PC-9 (cell line): ENCODE results near the gene ZNF845. TPM values are rescaled to one million over a fixed set of nuclear protein-coding genes. Genes with fewer than 3 reads are reported as not detected.
"Not testable (repeated sequence)": the region's sequence is repeated elsewhere in the genome, so short reads cannot be mapped to it uniquely, and the experiment has no call there.

Experiments
- BruUV-seq: library from RNA; stranded (reverse); fragments of 400-500 nt; replicated peaks from 2 replicates; lab custom pipeline; 2021; lab: Mats Ljungman, UMichigan
- CTCF ChIA-PET: fragments of 300-600 bp; sonication (Branson Sonifier 250); formaldehyde crosslinking; loops from one replicate; lab custom pipeline; 2022; ENCODE audit warnings: antibody characterized with exemption; lab: Charles Lee
- POLR2A ChIA-PET: fragments of 300-600 bp; sonication (Branson Sonifier 250); formaldehyde crosslinking; loops from one replicate; lab custom pipeline; 2022; ENCODE audit warnings: antibody characterized with exemption; ENCODE audit not compliant: unreplicated experiment; lab: Charles Lee
- DNase-seq, 2 experiments: peaks; one replicate each; pipeline versions ENCODE4 v3.0.0 to v3.0.0-alpha.2; 2015 to 2022; ENCODE audit warnings: mixed read lengths in 1 of 2
- H2AFZ ChIP-seq: fragments of 200-600 bp; sonication (generic); 2 replicates; pipeline ENCODE4 v1.8.1; 2017; ENCODE audit warnings: antibody characterized with exemption
- H3F3A ChIP-seq: fragments of 200-600 bp; sonication (generic); 2 replicates; pipeline ENCODE4 v1.8.1; 2017; ENCODE audit warnings: antibody characterized with exemption, mild to moderate bottlenecking, low read depth; ENCODE audit not compliant: insufficient read depth
- H3K27ac ChIP-seq: fragments of 200-600 bp; sonication (generic); 2 replicates; pipeline ENCODE4 v1.6.1; 2016; ENCODE audit warnings: mixed run types
- H3K27me3 ChIP-seq: fragments of 200-600 bp; sonication (generic); 2 replicates; pipeline ENCODE4 v1.6.1; 2016; ENCODE audit warnings: low read depth, mixed run types; ENCODE audit not compliant: insufficient read depth
- H3K36me3 ChIP-seq: fragments of 200-600 bp; sonication (generic); 2 replicates; pipeline ENCODE4 v1.6.1; 2016; ENCODE audit warnings: low read depth, mixed run types
- H3K4me1 ChIP-seq: fragments of 200-600 bp; sonication (generic); replicated peaks from 2 replicates; pipeline ENCODE4 v1.6.1; 2016; ENCODE audit warnings: mixed run types; ENCODE audit not compliant: insufficient read depth
- H3K4me2 ChIP-seq: fragments of 200-600 bp; sonication (generic); 2 replicates; pipeline ENCODE4 v1.6.1; 2017; ENCODE audit warnings: mixed run types
- H3K4me3 ChIP-seq: fragments of 200-600 bp; sonication (generic); 2 replicates; pipeline ENCODE4 v1.6.1; 2016; ENCODE audit warnings: mixed run types
- H3K79me2 ChIP-seq: fragments of 200-600 bp; sonication (generic); 2 replicates; pipeline ENCODE4 v1.6.1; 2017; ENCODE audit warnings: low read depth, mixed run types
- H3K9me2 ChIP-seq: fragments of 200-600 bp; sonication (generic); 2 replicates; pipeline ENCODE4 v1.8.1; 2017; ENCODE audit warnings: mild to moderate bottlenecking; ENCODE audit not compliant: insufficient read depth
- H3K9me3 ChIP-seq: fragments of 200-600 bp; sonication (generic); 2 replicates; pipeline ENCODE4 v1.8.1; 2016; ENCODE audit warnings: low read depth; ENCODE audit not compliant: insufficient read depth
- H4K20me1 ChIP-seq: fragments of 200-600 bp; sonication (generic); 2 replicates; pipeline ENCODE4 v1.8.1; 2017; ENCODE audit not compliant: insufficient read depth
- EZH2 ChIP-seq: fragments of 200-600 bp; sonication (generic); IDR thresholded peaks from 2 replicates; pipeline ENCODE4 v1.8.0; 2017; ENCODE audit warnings: antibody characterized with exemption, low read depth
- intact Hi-C: fragments of 100-400 bp; cut with micrococcal nuclease; formaldehyde crosslinking; loops from one replicate; pipeline ENCODE4 v1.10.0; 2022; ENCODE audit not compliant: unreplicated experiment
- total RNA-seq: library from RNA; stranded (reverse); gene quantifications from 2 replicates; pipeline ENCODE4 v1.2.3, GENCODE V29; 2021
- TF ChIP-seq, protein P1 (sequence below): fragments of 200-600 bp; sonication (generic); conservative IDR thresholded peaks from 2 replicates; pipeline ENCODE4 v1.6.1; 2017; ENCODE audit warnings: mixed run types, antibody characterized with exemption, mild to moderate bottlenecking, moderate library complexity

The ZNF845 gene
- total RNA-seq, 1 experiment from 2014 or later: 8.6 TPM

DNA sequence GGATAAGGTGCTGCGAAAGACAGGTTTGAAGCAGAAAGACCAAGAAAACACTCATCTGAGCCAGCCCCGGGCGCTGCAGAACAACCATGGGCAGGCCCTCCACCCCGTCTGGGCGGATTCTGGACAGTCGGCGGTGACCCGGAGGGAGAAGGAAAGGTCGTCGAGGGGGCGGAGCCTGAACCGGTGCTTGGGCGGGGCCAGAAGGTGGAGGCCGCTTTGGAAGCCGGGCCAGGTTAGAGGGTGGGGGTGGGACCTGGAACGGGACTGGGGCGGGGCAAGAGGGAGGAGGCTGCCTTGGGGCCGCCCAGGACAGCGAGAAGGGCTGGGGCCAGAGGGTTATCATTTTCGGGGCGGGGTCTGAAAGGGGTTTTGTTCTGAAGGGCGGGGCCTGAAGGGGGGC lies 56.4 kb downstream of the ZNF845 start:
- ChIA-PET POLR2A (no interaction called here), CTCF (no interaction called here)
- H3K79me2 ChIP-seq: no peaks in the 10 kb centered on the region
- no peak overlapping the region for H3K4me2 ChIP-seq
- no peak for DNase-seq
- 0 out of 2 replicates have a peak, but pooled peaks cover 6% of the 10 kb centered on the region for H3K36me3 ChIP-seq
- H3K27me3 ChIP-seq: no peaks in the 10 kb centered on the region
- no peak overlapping the region for H2AFZ ChIP-seq
- H3F3A ChIP-seq: no peaks in the 10 kb centered on the region; the same call in 1 of the 2 replicates
- peaks cover 47% of the 10 kb centered on the region for H3K9me3 ChIP-seq
- no TSS peak for BruUV-seq
- H3K9me2 ChIP-seq: no peaks in the 10 kb centered on the region
- no peaks in the 10 kb centered on the region for H4K20me1 ChIP-seq
- no peak overlapping the region for H3K27ac ChIP-seq
- intact Hi-C loops: no loop called here
- no peak for TF ChIP-seq EZH2
- TF ChIP-seq, protein P1, sequence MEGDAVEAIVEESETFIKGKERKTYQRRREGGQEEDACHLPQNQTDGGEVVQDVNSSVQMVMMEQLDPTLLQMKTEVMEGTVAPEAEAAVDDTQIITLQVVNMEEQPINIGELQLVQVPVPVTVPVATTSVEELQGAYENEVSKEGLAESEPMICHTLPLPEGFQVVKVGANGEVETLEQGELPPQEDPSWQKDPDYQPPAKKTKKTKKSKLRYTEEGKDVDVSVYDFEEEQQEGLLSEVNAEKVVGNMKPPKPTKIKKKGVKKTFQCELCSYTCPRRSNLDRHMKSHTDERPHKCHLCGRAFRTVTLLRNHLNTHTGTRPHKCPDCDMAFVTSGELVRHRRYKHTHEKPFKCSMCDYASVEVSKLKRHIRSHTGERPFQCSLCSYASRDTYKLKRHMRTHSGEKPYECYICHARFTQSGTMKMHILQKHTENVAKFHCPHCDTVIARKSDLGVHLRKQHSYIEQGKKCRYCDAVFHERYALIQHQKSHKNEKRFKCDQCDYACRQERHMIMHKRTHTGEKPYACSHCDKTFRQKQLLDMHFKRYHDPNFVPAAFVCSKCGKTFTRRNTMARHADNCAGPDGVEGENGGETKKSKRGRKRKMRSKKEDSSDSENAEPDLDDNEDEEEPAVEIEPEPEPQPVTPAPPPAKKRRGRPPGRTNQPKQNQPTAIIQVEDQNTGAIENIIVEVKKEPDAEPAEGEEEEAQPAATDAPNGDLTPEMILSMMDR: no peak
- no peaks in the 10 kb centered on the region for H3K4me1 ChIP-seq
- H3K4me3 ChIP-seq: no peak overlapping the region

DNA sequence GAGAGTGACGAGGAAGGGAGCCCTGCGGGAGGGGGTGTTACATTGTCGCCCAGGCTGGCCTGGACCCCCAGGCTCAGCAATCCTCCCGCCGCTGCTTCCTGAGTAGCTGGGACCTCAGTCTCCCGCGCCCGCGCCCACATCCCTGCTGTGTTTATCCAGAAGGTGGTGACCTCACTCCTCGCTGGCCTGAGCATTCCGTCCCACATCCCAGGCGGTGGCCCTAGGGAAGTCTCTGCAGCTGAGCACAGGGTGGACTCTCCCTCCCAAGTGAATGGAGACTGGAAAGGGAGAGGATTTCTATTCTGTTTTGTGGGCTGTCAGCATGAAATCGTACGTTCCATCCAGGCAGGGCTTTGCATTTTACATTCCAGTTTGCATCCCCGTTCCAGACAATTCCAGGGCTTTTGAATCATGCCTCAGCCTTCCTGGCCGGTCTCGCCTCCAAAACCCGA lies 61.0 kb downstream of the ZNF845 start:
- peaks cover 6% of the 10 kb centered on the region; the same call in 1 of the 2 replicates for H3K4me1 ChIP-seq
- no peaks in the 10 kb centered on the region for H3K9me2 ChIP-seq
- BruUV-seq: no TSS peak
- no peak for TF ChIP-seq EZH2
- TF ChIP-seq, protein P1: peak; percentile 67; the same call in 1 of the 2 replicates
- ChIA-PET POLR2A (interaction anchor here (0.6 kb wide), 1 partner anchor 1412 kb away, joined by 3 read pairs; no protein-coding TSS in a partner anchor), CTCF (no interaction called here)
- intact Hi-C loops: loop anchor here (2.0 kb wide), 1 partner anchor 1126 kb away; the partner anchor contains the start of gene ZNF766
- H3F3A ChIP-seq: no peaks in the 10 kb centered on the region; the same call in 1 of the 2 replicates
- peaks cover 17% of the 10 kb centered on the region for H3K79me2 ChIP-seq
- H3K27ac ChIP-seq: no peak overlapping the region
- H3K4me3 ChIP-seq: peak overlapping the region; percentile 88
- no peaks in the 10 kb centered on the region for H3K27me3 ChIP-seq
- peak in 1 of 2 experiments; percentile 40 for DNase-seq
- H3K36me3 ChIP-seq: peaks cover 11% of the 10 kb centered on the region
- H3K9me3 ChIP-seq: peaks cover 20% of the 10 kb centered on the region; the same call in 1 of the 2 replicates
- peak overlapping the region; percentile 90 for H2AFZ ChIP-seq
- H3K4me2 ChIP-seq: peak overlapping the region; percentile 84
- H4K20me1 ChIP-seq: no peaks in the 10 kb centered on the region

DNA sequence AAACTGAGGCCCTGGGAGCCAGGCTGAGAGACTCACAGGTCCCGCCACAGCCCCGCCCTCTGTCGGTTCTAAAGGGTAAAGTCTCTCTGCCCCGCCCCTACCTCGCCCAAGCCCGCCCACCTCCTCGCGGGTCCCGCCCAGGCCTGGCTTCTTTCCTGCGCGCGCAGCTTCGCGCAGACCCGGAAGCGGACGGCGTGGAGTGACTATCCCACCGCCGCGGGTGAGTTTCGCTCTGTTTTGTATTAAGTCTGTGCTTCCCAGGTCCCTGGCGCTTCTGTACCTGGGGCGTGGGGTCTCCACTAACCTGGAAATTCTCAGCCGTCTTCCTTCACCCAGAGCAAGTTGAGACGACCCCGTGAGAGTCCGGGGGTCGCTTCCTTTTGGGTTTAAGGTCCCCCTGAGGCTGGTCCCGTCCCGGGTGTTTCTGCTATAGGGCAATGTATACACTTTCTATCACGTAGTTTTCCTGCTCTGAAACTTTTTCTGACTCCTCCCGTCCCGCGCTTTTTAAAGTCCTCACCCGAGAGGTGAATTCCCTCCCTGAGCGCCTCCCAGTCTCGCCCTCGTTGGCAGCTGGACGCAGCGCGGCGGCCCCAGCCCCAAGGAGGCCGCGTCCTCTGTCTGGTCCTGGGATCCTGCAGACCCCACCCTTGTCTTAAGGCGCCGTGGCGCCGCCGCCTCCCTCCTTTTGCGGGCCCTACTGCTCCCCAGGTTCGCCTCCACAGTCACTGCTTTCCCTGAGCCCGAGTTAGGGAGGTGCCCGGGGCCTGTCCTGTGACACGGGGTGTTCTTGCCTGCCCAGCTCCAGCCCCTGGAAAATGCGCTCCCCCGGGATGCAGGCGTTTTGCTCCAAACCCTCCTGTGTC lies 61.7 kb downstream of the ZNF845 start, which contains the start of gene ZNF765:
Gene ZNF765, plus strand, starts transcription at position 176 of the 866 bp plus-strand sequence. CDS start 2,867 bp downstream, outside the sequence.
- TF ChIP-seq EZH2: no peak
- TF ChIP-seq, protein P1: peak; percentile 43
- ChIA-PET CTCF (no interaction called here), POLR2A (interaction anchor here (0.6 to 0.7 kb wide), 2 partner anchors 393 to 1413 kb away, joined by 3 to 11 read pairs; no protein-coding TSS in a partner anchor)
- intact Hi-C loops: loop anchor here (1.0 to 2.0 kb wide), 2 partner anchors 30 to 1126 kb away; partner anchors contain the start of genes ZNF525 and ZNF766
- peak; percentile 72 to 98 for DNase-seq
- Histone ChIP-seq H2AFZ (peak within 1 kb of the TSS; percentile 90), H3K27me3 (no peaks in the 10 kb centered on the region), H3K36me3 (peaks cover 16% of the 10 kb centered on the region), H3F3A (no peaks in the 10 kb centered on the region; the same call in 1 of the 2 replicates), H3K4me1 (peaks cover 6% of the 10 kb centered on the region; the same call in 1 of the 2 replicates), H3K27ac (peak within 1 kb of the TSS; percentile 36), H3K9me3 (peaks cover 19% of the 10 kb centered on the region; the same call in 1 of the 2 replicates), H3K79me2 (peaks cover 17% of the 10 kb centered on the region), H3K4me2 (peak within 1 kb of the TSS; percentile 84), H3K9me2 (no peaks in the 10 kb centered on the region), H3K4me3 (peak within 1 kb of the TSS; percentile 88), H4K20me1 (no peaks in the 10 kb centered on the region)
- TSS peak; percentile 77 for BruUV-seq

DNA sequence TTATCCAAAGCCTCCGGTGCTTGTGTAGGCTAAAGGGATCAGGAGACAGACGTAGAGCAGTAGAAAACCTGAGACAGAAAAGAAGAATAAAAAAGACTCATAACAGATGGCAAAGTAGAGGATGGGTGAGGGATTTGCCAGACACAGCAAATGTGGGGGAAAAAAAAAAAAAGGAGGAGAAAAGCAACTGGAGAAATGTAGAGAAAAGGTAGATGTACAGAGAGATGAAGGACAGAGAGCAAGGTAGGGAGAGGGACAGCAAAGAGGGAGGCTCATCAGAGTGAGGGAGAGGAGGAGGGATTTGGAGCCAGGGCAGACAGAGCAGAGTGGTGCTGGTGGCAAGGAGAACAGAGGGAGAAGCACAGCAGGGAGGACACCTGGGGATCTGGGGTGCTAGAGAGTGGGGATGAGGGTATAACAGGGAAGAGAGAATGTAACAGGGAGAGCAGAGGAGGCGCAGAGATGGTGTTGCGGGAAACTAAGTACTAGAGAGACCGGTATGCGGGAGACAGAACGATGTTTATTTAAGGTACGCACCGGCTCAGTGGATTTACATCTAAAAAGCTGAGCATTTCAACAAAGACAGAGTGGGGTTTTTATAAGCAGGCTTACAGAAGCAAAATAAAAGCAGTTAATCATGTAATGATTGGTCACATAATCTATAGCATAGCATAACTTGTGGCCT lies 62.4 kb downstream of the ZNF845 start:
- CTCF ChIA-PET, H3K27ac ChIP-seq, H3F3A ChIP-seq, H4K20me1 ChIP-seq, H3K9me2 ChIP-seq, BruUV-seq, H3K4me1 ChIP-seq, H3K27me3 ChIP-seq, DNase-seq: not testable (repeated sequence)
- Histone ChIP-seq H3K4me2 (peak overlapping the region; percentile 84), H3K36me3 (peaks cover 23% of the 10 kb centered on the region), H3K79me2 (peaks cover 17% of the 10 kb centered on the region), H2AFZ (peak overlapping the region; percentile 90), H3K9me3 (peaks cover 25% of the 10 kb centered on the region; the same call in 1 of the 2 replicates), H3K4me3 (peak overlapping the region; percentile 88)
- intact Hi-C loops: loop anchor here (1.0 to 2.0 kb wide), 2 partner anchors 31 to 1127 kb away; partner anchors contain the start of genes ZNF525 and ZNF766
- POLR2A ChIA-PET: interaction anchor here (0.7 kb wide), 1 partner anchor 392 kb away, joined by 11 read pairs; no protein-coding TSS in a partner anchor
